HL-60 (cell line): Measurements from ENCODE around the gene SH2D1A.

Experiments used
- CTCF ChIP-seq: IDR thresholded peaks from one replicate; pipeline ENCODE4 v1.5.1; 2011; ENCODE audit warnings: low read length, control low read depth, inconsistent platforms; ENCODE audit not compliant: insufficient read depth
- GABPA ChIP-seq: IDR thresholded peaks from 2 replicates; pipeline ENCODE4 v1.6.1; 2012; ENCODE audit warnings: low read depth
- POLR2AphosphoS5 ChIP-seq: IDR thresholded peaks from 2 replicates; pipeline ENCODE4 v1.6.1; 2012; ENCODE audit warnings: low read depth

DNA sequence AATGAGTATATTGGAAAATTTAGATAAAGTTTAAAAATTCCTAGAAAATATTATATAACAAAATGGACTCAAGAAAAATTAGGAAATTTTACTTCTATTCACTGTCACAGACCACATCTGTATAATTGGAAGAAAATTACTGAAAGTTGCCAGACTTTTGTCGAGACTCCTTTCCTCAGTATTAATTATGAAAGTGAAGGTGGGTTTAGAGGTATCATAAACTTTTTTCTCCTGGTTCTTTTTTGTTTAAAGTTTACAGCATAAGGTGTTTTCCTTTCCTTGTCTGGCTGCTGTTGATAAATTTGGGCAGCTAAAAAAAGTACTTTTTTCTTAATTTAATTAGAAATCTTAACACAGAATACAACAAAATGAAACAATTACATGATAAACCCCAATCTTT, 20.6 kb upstream of the SH2D1A start:
- no peak for TF ChIP-seq CTCF
- TF ChIP-seq POLR2AphosphoS5 = no peak
- no peak for TF ChIP-seq GABPA
